Measurements from ENCODE around the gene CYP4F12. TPM values are rescaled to one million over a fixed set of nuclear protein-coding genes. Genes with fewer than 3 reads are reported as not detected.

Gene CYP4F12
- total and polyA plus RNA-seq, 2 of the 8 experiments (the other 6 are each of a cell fraction or from before 2014, with no cell fraction given): not detected

DNA sequence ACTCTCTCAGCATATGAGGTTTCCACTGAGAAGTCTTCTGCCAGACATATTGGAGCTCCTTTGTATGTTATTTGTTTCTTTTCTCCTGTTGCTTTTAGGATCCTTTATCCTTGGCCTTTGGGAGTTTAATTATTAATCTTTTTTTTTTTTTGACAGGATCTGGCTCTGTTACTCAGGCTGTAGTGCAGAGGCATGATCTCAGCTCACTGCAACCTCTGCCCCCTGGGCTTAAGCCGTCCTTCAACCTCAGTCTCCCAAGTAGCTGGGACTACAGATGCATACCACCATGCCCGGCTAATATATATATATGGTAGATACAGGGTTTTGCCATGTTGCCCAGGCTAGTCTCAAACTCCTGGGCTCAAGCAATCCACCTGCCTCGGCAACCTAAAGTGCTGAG lies 38.8 kb upstream of the CYP4F12 start:
- Histone ChIP-seq H3K23me2 (ENCODE audit: low read depth, low read length) (no peaks in the 10 kb centered on the region), H2BK120ac (replicated peaks; ENCODE audit: low read depth, low read length) (no peak overlapping the region), H2AK5ac (ENCODE audit: low read depth, low read length) (no peak overlapping the region), H3K4ac (replicated peaks; ENCODE audit: insufficient read length, low read depth, low read length) (no peak overlapping the region), H3K27ac (ENCODE audit: low read depth, low read length) (no peak overlapping the region), H3K23ac (ENCODE audit: insufficient read length) (no peak overlapping the region), H3K56ac (replicated peaks; ENCODE audit: insufficient read length, low read depth, low read length) (no peak overlapping the region), H3K36me3 (ENCODE audit: control insufficient read depth in 2 of 4, insufficient read depth in 4 of 4, low read length in 3 of 4) (no peaks in the 10 kb centered on the region), H3K4me3 (ENCODE audit: extremely low read depth in 1 of 4, insufficient read depth in 2 of 4, low read depth in 3 of 4, low read length in 4 of 4) (no peak overlapping the region), H3K4me2 (ENCODE audit: insufficient read depth in 1 of 2, low read depth in 2 of 2, low read length in 2 of 2) (no peak overlapping the region), H3K14ac (ENCODE audit: insufficient read length) (no peak overlapping the region), H3K18ac (ENCODE audit: extremely low read depth, low read length) (no peak overlapping the region), H2BK12ac (ENCODE audit: low read depth, low read length) (no peak overlapping the region), H3K79me1 (ENCODE audit: low read depth, low read length) (no peaks in the 10 kb centered on the region), H4K5ac (ENCODE audit: insufficient read length, low read depth, low read length) (no peak overlapping the region), H3K27me3 (replicated peaks in 1 of 4; ENCODE audit: control insufficient read depth in 3 of 4, extremely low read depth in 1 of 4, insufficient read depth in 3 of 4, low read length in 3 of 4) (no peaks in the 10 kb centered on the region), H4K91ac (replicated peaks; ENCODE audit: insufficient read length, low read length) (no peak overlapping the region), H2BK20ac (ENCODE audit: low read length) (no peak overlapping the region), H2BK15ac (ENCODE audit: low read length) (no peak overlapping the region), H4K20me1 (replicated peaks in 1 of 2; ENCODE audit: control insufficient read depth in 1 of 2, insufficient read depth in 2 of 2, low read length in 2 of 2) (no peaks in the 10 kb centered on the region), H3K79me2 (ENCODE audit: control insufficient read depth in 1 of 2, insufficient read depth in 2 of 2, low read length in 2 of 2) (no peaks in the 10 kb centered on the region), H2AFZ (ENCODE audit: low read length) (no peak overlapping the region), H3K9me3 (ENCODE audit: insufficient read depth in 2 of 2, low read depth in 1 of 2, low read length in 1 of 2) (peaks cover 49 to 54% of the 10 kb centered on the region in 2 experiments), H4K8ac (ENCODE audit: extremely low read depth, insufficient read depth, low read length) (no peak overlapping the region), H3K4me1 (replicated peaks in 1 of 4; ENCODE audit: control insufficient read depth in 3 of 4, insufficient read depth in 4 of 4, low read length in 3 of 4) (no peaks in the 10 kb centered on the region), H3K9ac (replicated peaks in 1 of 4; ENCODE audit: extremely low read depth in 1 of 4, low read depth in 3 of 4, low read length in 3 of 4) (no peak overlapping the region), H2BK5ac (ENCODE audit: low read depth, low read length) (no peak overlapping the region)
- WGBS, 2 experiments (ENCODE audit: extremely low coverage in 1 of 2, insufficient coverage in 1 of 2, insufficient read length in 1 of 2, insufficient replicate concordance in 2 of 2, low coverage in 1 of 2, low lambda C conversion rate in 2 of 2, missing lambda C conversion rate in 1 of 2): 86% methylated on average over 3 of the region's 3 CpGs; no CpG with 5 or more reads in 1 of the 2 experiments
- ChIA-PET POLR2A (ENCODE audit: partially characterized antibody) (no interaction called here), CTCF (ENCODE audit: partially characterized antibody) (no interaction called here)
- DNase-seq (ENCODE audit: low read depth in 1 of 2, low spot score in 2 of 2): no peak
- FAIRE-seq: no peak
- TF ChIP-seq KDM4A (IDR thresholded peaks at IDR 0.05; ENCODE audit: low read depth, low read length, severe bottlenecking) (no peak), GTF2F1 (IDR thresholded peaks at IDR 0.05; ENCODE audit: borderline replicate concordance, low read depth, low read length) (no peak), TEAD4 (IDR thresholded peaks at IDR 0.05; ENCODE audit: low read depth, low read length) (no peak), SP1 (IDR thresholded peaks at IDR 0.05; ENCODE audit: low read depth, low read length) (no peak), MAFK (IDR thresholded peaks at IDR 0.05; ENCODE audit: low read depth, low read length) (no peak), NANOG (IDR thresholded peaks at IDR 0.05; ENCODE audit: insufficient read depth, low read depth, low read length, poor library complexity, severe bottlenecking) (no peak), RBBP5 (IDR thresholded peaks at IDR 0.05; ENCODE audit: borderline replicate concordance, low read depth, low read length) (no peak), ZNF274 (IDR thresholded peaks at IDR 0.05; ENCODE audit: borderline replicate concordance, extremely low read depth, low read length) (no peak), CBX5 (IDR thresholded peaks at IDR 0.05; ENCODE audit: low read depth, low read length) (no peak), JUN (IDR thresholded peaks at IDR 0.05; ENCODE audit: low read depth, low read length) (no peak), TAF1 (IDR thresholded peaks at IDR 0.05; ENCODE audit: low read depth, low read length) (no peak), TAF7 (optimal IDR thresholded peaks at IDR 0.05; ENCODE audit: borderline replicate concordance, low read depth, low read length) (no peak), KDM5A (IDR thresholded peaks at IDR 0.05; ENCODE audit: low read length) (no peak), RXRA (IDR thresholded peaks at IDR 0.05; ENCODE audit: insufficient read depth, low read depth, low read length) (no peak)
- TF ChIP-seq, protein P1, sequence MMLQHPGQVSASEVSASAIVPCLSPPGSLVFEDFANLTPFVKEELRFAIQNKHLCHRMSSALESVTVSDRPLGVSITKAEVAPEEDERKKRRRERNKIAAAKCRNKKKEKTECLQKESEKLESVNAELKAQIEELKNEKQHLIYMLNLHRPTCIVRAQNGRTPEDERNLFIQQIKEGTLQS (IDR thresholded peaks at IDR 0.05; ENCODE audit: insufficient read depth, low read depth, low read length): no peak
